Effector CD4-positive, alpha-beta T cell (primary cell): ENCODE results near the gene RPL12.

Experiments
- DNase-seq: peaks from one replicate; pipeline ENCODE4 v3.0.0-alpha.2; 2020
- total RNA-seq: gene quantifications from one replicate; lab custom pipeline; 2026; lab: John Stamatoyannopoulos, UW

The RPL12 gene
- 738 reads per million, percentile 99 among the genes with 10 or more reads in this experiment for total RNA-seq

DNA sequence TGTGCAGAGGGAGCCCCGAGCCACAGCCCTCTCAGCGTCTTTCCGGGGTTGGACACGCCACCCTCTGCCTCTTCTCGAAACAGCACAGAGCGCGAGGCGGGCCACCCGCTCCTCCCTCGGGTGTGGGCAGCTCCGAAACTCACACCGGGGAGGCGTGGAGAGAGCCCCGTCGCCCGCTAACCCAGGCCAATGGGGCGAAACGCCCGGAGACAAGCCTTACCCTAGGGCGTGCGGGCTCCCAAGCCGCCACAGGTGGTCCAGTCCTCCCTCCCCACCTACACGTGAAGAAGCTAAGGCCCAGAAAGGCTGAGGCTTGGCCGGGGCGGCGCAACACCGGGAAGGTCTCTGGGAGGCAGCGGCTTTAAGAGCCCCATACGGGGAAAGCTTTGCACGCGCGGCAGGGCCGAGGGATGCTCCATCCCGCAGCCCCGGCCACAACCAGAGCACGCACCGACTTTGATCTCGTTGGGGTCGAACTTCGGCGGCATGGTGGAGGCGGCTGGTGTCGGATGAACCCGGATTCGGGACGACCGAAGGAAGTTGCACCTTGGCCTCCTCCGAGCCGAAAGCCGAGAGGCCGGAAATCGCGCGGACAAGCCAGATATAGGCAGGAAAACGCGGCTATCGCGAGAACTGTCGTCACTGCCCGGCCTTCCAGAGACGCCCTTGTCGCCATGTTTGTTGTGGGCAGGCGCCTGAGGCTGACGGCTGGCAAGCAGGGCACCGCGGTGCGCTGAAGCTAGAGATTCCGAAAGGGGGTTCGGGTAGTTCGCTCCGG is at the start of gene RPL12, which contains the start of gene LRSAM1:
TSS of gene RPL12 (minus strand) at position 577 of the 778 bp plus-strand sequence. CDS start at position 488, 89 bp downstream.
TSS of gene LRSAM1 (plus strand) at position 681 of the 778 bp plus-strand sequence. CDS start 3,018 bp downstream, outside the sequence.
- peak; percentile 100 for DNase-seq

GRCh38 chr9:127500862-127501261 is 49.7 kb upstream of the RPL12 start:
- no peak for DNase-seq

GRCh38 chr9:127500399-127500798 is 49.2 kb upstream of the RPL12 start:
- DNase-seq, result no peak

GRCh38 chr9:127498298-127498697 is 47.1 kb upstream of the RPL12 start:
- no peak for DNase-seq

- no peak for DNase-seq
These were observed 46.6 kb upstream of the RPL12 start for GRCh38 chr9:127497656-127498290.

DNA sequence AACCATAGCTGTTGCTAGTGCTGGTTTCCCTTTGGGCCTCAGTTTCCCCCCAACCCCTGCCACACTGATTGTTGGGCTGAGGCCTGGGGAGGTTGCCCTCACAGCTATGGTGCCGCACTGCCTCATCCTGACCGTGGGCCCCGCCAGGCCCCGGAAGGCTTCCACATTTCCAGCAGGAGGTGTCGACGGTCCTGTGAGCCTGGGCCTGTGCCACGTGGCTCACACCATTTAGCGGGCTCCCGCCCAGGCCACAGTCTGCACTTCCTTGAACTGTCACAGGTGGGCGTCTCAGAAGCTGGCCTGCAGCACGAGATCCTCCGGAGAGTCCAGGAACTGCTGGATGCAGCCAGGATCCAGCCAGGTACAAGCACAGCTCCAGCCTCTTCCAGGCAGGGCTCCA is 45.8 kb upstream of the RPL12 start:
- DNase-seq, result no peak

DNA sequence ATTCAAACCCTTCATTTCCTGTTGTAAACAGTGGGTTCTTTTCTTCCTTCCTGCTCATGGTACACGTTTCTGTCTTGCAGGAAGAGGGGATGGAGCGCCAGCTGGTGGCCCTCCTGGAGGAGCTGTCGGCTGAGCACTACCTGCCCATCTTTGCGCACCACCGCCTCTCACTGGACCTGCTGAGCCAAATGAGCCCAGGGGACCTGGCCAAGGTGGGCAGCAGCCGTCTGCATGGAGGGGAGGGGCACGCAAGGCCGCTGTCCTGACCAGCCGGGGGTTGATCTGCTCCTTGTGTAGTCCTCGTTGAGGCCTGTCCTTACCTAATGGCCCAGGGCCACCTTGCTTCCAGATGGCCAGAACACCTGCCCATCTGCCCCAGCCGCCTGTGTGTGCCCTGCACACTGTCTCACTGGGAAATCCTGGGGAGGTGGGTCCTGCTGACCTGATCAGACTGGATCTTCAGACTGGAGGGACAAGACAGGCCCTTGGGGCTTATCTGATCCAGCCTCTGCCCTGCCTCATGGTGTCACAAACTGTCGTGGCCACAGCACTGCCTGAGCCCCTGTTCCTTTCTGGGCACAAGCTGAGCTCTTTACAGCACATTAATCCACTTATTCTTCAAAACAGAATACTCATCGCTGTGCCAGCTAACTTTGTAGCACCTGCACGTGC is 44.8 kb upstream of the RPL12 start:
- no peak for DNase-seq

- DNase-seq, result no peak
These were observed 43.1 kb upstream of the RPL12 start for GRCh38 chr9:127494304-127494702.

DNA sequence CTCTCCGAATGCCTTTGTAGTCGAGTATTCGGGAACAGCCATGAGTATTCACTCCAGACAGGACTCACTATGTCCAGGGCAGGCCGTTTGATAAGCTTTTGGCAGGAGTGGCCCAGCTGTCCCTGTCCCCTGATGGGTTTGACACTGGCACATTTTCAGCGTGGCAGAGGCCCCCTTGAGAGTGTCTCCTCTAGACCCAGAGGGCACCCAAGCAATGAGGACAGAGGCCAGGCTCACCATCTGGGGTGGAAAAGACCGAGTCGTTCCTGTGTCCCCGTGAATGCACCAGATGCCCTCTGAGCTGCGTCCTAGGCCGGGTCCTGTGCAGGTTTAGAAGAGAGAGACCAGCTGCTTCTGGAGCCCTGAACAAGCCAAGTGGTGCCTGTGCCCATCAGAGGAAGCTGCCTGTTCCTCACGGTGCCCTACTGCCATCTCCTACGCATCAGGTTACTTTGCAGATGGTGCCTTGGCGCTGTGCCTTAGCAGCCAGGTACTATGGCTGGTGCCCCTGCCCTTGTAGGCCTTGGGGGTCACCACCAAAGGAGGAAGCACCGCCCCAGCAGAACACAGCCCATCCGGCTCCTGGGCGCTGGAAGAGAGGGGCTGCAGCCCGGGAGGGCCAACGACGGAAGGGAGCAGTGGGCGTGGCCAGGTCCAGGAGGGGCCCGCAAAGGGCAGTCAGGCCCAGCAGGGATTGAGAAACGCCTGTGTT is 42.5 kb upstream of the RPL12 start:
- DNase-seq, result no peak

- no peak for DNase-seq
These were observed 41.4 kb upstream of the RPL12 start for GRCh38 chr9:127492616-127493015.

DNA sequence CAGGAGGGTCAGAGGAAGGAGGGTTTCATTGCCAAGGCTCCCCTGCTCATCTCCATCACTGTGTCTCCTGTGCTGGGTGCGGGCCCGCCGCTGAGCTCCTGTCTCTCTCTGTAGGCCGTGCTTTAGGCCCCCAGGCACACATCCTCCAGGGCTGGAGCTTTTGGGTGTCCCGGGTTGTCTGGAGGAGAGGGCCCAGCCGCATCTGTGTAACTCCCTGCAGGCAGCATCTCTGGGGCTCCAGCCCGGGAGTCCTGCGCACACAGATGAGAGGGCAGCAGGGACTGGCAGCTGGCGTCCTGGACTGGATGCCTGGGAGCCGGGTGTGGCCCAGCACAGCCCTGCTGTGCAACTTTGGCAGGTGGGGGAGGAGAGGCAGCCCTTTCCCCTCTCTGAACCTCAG is 40.3 kb upstream of the RPL12 start:
- DNase-seq, result no peak

DNA sequence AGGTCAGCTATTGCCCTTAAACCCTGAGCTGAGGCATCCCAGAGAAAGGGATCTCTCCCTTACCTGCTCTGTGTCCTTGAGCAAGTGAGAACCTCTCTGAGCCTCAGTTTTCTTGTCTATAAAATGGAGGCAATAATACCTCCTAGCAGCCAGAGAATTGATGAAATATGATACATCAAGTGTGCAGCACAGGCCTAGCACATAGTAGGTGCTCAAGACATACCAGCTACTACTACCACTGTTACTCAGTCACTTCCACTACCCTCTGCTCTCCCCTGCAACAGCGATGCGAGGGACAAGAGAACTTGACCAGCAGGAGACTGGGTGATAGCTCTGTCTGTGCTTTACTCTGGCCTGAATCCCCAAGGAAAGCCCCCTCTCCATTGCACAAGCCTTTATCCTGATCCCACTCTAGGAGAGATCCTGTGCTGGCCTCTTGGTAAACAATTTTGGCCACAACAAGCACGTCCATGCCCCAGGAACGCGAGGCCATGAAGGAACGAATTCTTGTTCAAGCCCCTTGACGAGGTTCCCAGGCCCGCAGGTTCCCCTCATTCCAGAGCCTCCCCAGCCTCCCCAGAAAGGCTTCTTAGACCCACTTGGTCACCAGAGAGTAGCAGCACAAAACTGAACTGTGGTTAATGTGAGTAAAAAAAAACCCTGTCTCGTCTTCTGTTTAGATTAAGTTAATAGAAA is 39.5 kb upstream of the RPL12 start:
- no peak for DNase-seq

- DNase-seq, result no peak
These were observed 38.4 kb upstream of the RPL12 start for GRCh38 chr9:127489471-127490115.

DNA sequence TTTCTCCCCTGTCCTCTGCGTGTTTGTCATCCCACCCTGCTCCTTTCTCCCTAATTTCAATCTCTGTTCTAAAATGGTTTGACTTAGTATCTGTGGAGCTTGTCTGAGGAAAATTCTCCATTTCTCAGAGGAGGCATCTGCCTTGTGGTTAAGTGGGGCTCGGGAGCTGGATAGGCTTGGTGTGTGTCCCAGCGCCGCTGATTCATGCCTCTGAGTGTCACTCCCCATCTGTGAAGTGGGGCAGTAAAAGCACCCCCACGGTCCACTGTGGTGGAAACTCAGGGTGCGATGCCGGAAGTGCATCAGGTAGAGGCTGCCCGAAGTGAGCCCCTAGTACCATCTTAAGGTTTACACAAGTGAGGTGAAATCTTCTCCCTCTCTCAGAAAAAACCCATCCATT is 37.7 kb upstream of the RPL12 start:
- DNase-seq, result no peak

- DNase-seq, result no peak
These were observed 34.8 kb upstream of the RPL12 start for GRCh38 chr9:127485995-127486394.

GRCh38 chr9:127482662-127483061 is 31.5 kb upstream of the RPL12 start:
- no peak for DNase-seq

DNA sequence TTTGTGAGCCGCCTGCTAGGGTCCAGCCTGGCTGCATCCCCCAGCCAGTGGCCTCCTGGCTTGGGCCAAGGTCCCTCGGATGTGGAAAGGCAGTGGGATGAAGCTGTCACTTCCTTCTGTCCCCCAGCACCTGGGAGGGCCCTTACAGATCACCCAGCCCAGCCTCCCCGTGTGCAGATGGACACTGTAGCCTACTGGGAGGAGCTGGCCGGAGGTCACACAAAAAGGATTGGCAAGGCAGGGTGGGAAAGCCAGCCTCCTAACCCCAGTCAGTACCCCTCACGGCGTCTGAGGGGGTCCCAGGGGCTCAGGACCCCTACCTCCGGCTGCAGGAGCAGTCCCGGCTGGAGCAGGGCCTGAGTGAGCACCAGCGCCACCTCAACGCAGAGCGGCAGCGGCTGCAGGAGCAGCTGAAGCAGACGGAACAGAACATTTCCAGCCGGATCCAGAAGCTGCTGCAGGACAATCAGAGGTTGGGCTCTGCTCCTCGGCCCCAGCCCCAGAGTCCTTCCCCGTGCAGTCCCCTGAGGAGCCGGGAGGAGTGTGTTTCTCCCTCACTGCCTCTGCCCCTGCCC is 28.4 kb upstream of the RPL12 start:
- no peak for DNase-seq

GRCh38 chr9:127474592-127474991 is 23.4 kb upstream of the RPL12 start:
- DNase-seq, result no peak

DNA sequence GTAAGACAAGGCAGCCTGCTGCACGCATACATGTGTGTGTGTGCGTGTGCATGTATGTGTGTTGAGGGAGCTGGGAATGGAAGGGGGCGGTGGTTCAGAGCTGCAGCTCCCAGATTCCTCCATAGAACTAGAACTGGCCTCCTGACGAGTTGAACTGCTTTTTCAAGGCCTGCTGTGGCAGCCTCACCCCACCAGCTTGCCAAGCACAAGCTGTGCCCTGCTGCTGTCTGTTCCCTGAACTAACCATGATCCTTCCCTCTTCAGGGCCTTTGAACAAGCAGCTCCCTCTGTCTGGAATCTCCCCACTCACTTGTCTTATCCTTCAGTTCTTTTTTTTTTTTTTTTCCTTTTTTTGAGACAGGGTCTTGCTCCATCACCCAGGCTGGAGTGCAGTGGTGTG is 22.7 kb upstream of the RPL12 start:
- DNase-seq, result no peak

- DNase-seq, result no peak
These were observed 22.3 kb upstream of the RPL12 start for GRCh38 chr9:127473501-127473900.

GRCh38 chr9:127470662-127471061 is 19.5 kb upstream of the RPL12 start:
- DNase-seq, result no peak
